GM21381 (cell line): ENCODE data around the gene HS1BP3.

Experiments used
- ATAC-seq: cut with Tn5 transposase; IDR thresholded peaks from one replicate; pipeline ENCODE4 v1.9.1; 2021; ENCODE audit warnings: mild to moderate bottlenecking, moderate library complexity; ENCODE audit not compliant: unreplicated experiment

HS1BP3 gene

GRCh38 chr2:20650877-20651730 lies at the start of gene HS1BP3:
HS1BP3 (minus strand) TSS chr2:20651098; CDS start chr2:20651063, 35 bp downstream.
- ATAC-seq: peak; percentile 99

GRCh38 chr2:20698916-20699613 lies 48.2 kb upstream of the HS1BP3 start:
- no peak for ATAC-seq

DNA sequence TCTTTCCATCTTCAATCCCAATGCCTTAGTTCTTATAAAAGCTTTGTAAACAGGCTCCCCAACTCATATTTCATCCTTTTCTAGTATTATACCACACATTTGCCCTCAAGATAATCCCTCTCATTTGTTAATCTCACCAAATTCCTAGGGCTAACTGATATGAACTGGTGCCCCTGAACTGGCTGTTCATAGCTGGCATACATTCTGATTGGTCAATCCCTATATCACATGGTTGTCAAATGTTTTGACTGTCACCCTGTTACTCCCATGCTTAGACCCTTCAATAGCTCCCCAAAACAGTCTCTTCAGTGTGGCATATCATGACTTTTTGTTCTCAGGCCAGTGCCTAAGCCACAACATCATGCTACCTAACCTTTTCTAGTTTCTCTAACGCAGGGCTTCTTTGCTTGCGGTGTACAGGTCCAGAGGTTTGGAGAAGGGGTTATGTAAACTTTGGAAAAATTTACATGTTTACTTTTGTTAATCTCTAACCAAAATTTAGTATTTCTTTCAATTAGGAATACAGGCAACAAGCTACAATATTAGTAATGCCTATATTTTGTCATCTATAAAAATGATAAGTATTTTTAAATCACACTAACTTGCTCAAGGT lies 46.5 kb upstream of the HS1BP3 start:
- ATAC-seq: no peak

DNA sequence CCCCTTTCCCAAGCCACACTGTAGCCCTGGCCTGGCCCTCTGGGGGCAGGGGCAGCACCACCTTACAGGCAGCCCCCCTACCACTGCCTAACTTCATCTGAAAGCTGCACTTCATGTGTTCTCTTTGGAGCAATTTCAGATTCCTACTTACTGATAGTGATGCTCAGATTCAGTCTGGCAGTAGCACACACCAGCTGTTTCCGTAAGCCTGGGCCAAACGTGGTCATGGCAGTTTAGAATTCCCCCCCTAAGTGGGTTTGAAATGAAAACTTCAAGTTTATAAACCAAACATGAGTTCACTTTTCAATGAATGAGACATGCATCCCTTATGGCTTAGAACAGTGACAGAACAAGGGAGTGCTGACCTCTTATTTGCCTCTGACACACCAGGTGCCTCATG lies 45.5 kb upstream of the HS1BP3 start:
- no peak for ATAC-seq

DNA sequence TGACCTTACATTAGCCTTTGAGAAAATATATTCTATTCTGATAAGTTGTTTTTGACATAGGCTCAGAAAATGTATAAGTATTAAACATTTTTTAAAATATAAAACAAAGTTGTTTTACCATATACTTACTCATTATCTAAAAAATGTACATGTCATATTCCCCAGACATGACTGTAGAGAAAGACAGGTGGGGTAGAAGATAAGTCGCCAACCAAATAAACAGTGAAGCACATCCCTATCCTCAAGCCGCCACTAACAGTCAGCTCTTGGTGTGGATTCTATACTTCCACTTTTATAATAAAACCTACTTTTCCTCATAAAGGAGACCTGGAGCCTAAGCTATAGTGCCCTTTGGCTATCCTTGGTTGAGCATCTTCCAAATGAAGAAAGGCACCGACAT lies 42.4 kb upstream of the HS1BP3 start:
- no peak for ATAC-seq

GRCh38 chr2:20692081-20692480 lies 41.2 kb upstream of the HS1BP3 start:
- no peak for ATAC-seq

- ATAC-seq: no peak
Observed at GRCh38 chr2:20691076-20691734, 40.3 kb upstream of the HS1BP3 start.

GRCh38 chr2:20689428-20690264 lies 38.7 kb upstream of the HS1BP3 start:
- no peak for ATAC-seq

GRCh38 chr2:20687260-20687832 lies 36.4 kb upstream of the HS1BP3 start:
- no peak for ATAC-seq

GRCh38 chr2:20684581-20685063 lies 33.7 kb upstream of the HS1BP3 start:
- ATAC-seq: no peak

- no peak for ATAC-seq
Observed at GRCh38 chr2:20682167-20682920, 31.4 kb upstream of the HS1BP3 start.

- no peak for ATAC-seq
Observed at GRCh38 chr2:20680744-20681375, 30.0 kb upstream of the HS1BP3 start.

DNA sequence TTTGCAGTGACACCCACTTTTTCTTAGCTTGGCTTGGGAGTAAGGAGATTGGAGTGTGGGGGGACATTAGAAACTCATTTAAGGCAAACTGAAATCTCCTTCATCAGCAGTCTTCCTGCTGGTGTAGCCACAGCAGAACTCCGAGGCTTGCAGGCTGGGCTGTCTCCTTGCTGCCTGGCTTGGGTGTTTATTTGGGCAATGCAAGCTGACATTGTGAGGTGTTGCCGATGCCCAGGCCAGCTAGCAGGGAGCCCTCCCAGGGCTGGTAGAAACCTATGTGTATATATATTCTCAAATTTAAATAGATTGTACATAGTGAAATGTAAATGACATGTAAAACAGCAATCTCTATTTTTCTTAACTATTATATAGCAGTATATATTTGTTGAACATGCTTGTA lies 27.9 kb upstream of the HS1BP3 start:
- ATAC-seq: no peak

GRCh38 chr2:20678086-20678395 lies 27.1 kb upstream of the HS1BP3 start:
- no peak for ATAC-seq

- peak; percentile 33 for ATAC-seq
Observed at GRCh38 chr2:20677301-20678085, 26.6 kb upstream of the HS1BP3 start.

DNA sequence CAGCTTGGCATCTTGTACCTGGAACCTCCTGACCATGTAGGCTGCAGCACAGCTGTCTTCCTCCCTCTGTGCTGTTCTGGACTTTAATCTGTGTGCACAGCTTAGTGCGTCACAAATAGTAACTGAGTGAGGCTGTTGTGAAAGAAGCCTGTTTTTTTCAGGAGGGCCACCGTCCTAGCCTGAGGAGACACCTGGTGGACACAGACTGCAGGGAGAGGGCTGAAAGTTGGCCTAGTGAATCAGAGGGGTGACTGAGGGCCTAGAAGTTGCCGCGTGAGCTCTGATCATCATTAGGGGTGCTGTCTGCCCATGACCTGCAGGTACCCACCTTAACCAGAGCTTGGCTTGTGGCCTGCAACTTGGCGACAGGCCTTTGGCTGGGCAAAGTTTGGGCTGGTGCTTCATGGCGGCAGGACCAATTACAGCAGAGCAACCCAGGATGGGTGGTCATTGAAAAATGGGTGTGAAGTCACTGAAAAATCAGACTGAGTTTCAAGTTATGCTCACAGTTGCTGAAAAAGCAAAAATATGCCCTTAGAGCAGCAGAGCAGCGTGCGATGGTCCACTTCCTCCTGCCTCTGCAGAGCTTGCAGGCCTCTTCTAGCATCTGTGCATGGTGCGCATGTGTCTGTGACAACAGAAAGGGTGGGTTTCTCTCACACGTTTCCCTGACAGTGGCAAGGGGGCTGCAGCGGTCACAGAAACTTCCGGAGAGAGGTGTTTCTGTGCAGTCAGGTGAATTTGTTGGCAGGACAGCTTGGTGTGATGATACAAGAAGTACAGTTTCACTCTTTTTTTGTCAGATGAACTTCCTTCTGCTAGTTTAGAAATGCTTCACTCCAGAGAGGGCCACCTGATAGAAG lies 25.7 kb upstream of the HS1BP3 start:
- ATAC-seq: peak; percentile 85

DNA sequence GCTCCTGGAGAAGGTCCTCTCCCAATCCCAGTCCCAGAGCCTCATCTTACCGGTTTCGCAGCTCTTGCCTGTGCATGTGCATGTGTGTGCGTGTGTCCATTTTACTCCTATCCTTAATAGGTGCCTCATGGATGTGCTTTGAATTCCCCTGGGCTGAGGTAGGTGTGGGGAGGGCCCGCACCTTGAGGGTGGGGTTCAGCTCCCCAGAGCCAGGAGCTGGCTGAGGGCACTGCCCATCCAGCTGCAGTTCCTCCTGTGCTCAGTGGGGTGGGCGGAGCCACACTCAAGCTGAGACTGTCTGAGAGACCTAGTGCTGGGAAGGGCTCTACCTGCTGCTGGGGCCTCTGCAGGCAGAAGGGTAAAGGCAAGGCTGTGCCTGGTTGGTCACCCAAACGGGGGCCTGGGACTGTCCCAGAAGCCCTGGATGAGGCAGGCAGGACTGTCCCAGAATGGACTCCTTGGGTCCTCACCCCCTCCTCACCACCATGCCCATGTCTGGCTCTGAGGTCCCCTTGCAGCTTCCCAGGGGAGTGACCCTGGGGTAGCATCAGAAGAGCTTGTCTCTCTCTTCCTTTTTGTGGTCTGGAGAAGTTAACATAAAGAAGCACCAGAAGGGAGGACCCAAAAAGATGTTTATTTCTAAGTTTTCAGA lies 24.9 kb upstream of the HS1BP3 start:
- ATAC-seq: peak; percentile 55
